ENCODE measurements around the gene ALDH3B1. TPM values are rescaled to one million over a fixed set of nuclear protein-coding genes. Genes with fewer than 3 reads are reported as not detected.

Gene ALDH3B1
- total RNA-seq, 4 donors from 2014 or later, result 3.0 to 6.6 (median 3.5) TPM

- H3K4me1 ChIP-seq, result peaks cover 0 to 19% of the 10 kb centered on the region in 2 donors
- H3K27ac ChIP-seq, result no peak overlapping the region
- no peak overlapping the region for H3K4me3 ChIP-seq (replicated peaks in 1 of 3)
- 93 to 95% methylated on average over 16 to 18 of the region's 18 CpGs for WGBS, 2 donors
- H3K36me3 ChIP-seq, result no peaks in the 10 kb centered on the region
- TF ChIP-seq POLR2A (IDR thresholded peaks at IDR 0.05) (no peak), CTCF (IDR thresholded peaks at IDR 0.05) (no peak)
- no peaks in the 10 kb centered on the region for H3K9me3 ChIP-seq
- DNase-seq, result no peak
- no peaks in the 10 kb centered on the region for H3K27me3 ChIP-seq
- intact Hi-C loops (cut with DNase I), result no loop called here
Measured at GRCh38 chr11:68018730-68019190, 8.6 kb downstream of the ALDH3B1 start.

DNA sequence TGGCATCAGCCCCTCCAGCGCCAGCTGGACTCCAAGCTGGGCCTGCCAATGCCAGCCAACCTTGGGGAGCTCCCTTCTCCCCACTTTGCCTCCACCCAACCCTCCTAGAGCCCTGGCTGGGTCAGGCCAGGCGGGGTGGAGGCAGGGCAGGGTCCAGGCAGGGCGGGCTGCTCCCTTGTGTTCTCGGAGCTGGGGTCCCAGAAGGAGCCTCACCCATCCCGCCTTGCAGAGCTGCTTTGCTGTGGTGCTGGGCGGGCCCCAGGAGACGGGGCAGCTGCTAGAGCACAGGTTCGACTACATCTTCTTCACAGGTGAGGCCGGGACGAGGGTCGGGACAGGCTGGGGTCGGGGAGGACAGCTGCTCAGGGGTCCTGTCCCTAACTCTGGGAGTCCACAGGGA, 9.4 kb downstream of the ALDH3B1 start:
- no peaks in the 10 kb centered on the region for H3K36me3 ChIP-seq
- 92 to 94% methylated on average over 9 to 12 of the region's 12 CpGs for WGBS, 2 donors
- H3K4me1 ChIP-seq, result peaks cover 0 to 12% of the 10 kb centered on the region in 2 donors
- intact Hi-C loops (cut with DNase I), result no loop called here
- H3K4me3 ChIP-seq (replicated peaks in 1 of 3), result no peak overlapping the region
- no peak for DNase-seq
- no peak overlapping the region for H3K27ac ChIP-seq
- no peaks in the 10 kb centered on the region for H3K27me3 ChIP-seq
- H3K9me3 ChIP-seq, result no peaks in the 10 kb centered on the region
- TF ChIP-seq POLR2A (IDR thresholded peaks at IDR 0.05) (no peak), CTCF (IDR thresholded peaks at IDR 0.05) (no peak)

DNA sequence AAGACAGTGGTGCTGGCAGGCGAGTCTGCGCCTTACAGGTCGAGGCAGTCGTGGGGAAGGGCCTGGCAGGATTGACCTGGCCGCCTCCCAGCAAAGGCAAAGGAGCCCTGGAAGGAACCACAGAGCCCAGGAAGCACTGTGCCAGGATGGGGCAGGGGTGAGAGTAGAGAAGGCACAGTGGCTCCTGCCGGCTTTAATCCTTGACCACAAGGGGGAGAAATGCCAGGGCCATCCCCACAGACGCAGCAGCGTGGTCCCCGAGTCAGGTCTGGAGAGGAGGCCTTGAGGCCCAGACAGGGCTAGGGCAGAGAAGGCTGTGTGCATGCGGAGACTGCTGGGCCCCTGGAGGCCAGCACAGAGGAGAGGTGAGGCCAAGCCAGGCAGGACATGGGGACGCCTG, 10.4 kb downstream of the ALDH3B1 start:
- Histone ChIP-seq H3K4me3 (replicated peaks in 1 of 3) (no peak overlapping the region), H3K27ac (no peak overlapping the region), H3K36me3 (no peaks in the 10 kb centered on the region), H3K4me1 (peaks cover 0 to 6% of the 10 kb centered on the region in 2 donors), H3K27me3 (no peaks in the 10 kb centered on the region), H3K9me3 (no peaks in the 10 kb centered on the region)
- no peak for DNase-seq
- 51 to 59% methylated on average over 11 of the region's 11 CpGs for WGBS, 2 donors
- TF ChIP-seq CTCF (IDR thresholded peaks at IDR 0.05) (peak in 1 of 6 experiments; percentile 17), POLR2A (IDR thresholded peaks at IDR 0.05) (no peak)
- intact Hi-C loops (cut with DNase I), result no loop called here

- Histone ChIP-seq H3K27me3 (no peaks in the 10 kb centered on the region), H3K36me3 (no peaks in the 10 kb centered on the region), H3K4me3 (replicated peaks in 1 of 3) (no peak overlapping the region), H3K4me1 (peaks cover 0 to 6% of the 10 kb centered on the region in 2 donors), H3K9me3 (no peaks in the 10 kb centered on the region), H3K27ac (no peak overlapping the region)
- intact Hi-C loops (cut with DNase I), result no loop called here
- DNase-seq, result peak; percentile 53 to 57
- 72 to 83% methylated on average over 14 to 20 of the region's 27 CpGs for WGBS, 2 donors
- no peak for TF ChIP-seq POLR2A (IDR thresholded peaks at IDR 0.05)
- peak in 4 of 6 experiments; percentile 24 to 38 (median 36) for TF ChIP-seq CTCF (IDR thresholded peaks at IDR 0.05)
Measured at GRCh38 chr11:68021167-68021787, 11.2 kb downstream of the ALDH3B1 start.

- intact Hi-C loops (cut with DNase I), result no loop called here
- no peak overlapping the region for H3K4me3 ChIP-seq (replicated peaks in 1 of 3)
- H3K27me3 ChIP-seq, result no peaks in the 10 kb centered on the region
- WGBS, 2 donors, result 87 to 90% methylated on average over 12 to 13 of the region's 13 CpGs
- DNase-seq, result no peak
- no peak overlapping the region for H3K27ac ChIP-seq
- no peaks in the 10 kb centered on the region for H3K36me3 ChIP-seq
- no peaks in the 10 kb centered on the region for H3K9me3 ChIP-seq
- H3K4me1 ChIP-seq, result no peaks in the 10 kb centered on the region
- no peak for TF ChIP-seq POLR2A (IDR thresholded peaks at IDR 0.05)
- no peak for TF ChIP-seq CTCF (IDR thresholded peaks at IDR 0.05)
Measured at GRCh38 chr11:68022531-68022930, 12.4 kb downstream of the ALDH3B1 start.
